Spinal cord (tissue), 10 donors: ENCODE data around the gene CAPN13. TPM values are rescaled to one million over a fixed set of nuclear protein-coding genes. Genes with fewer than 3 reads are reported as not detected.
A peak's percentile ranks its signal among the peaks of the same experiment; 100 is the strongest.

Source experiments
- DNase-seq, 6 donors: peaks; one replicate each; pipeline versions ENCODE4 v3.0.0 to v3.0.0-alpha.2; 2013 to 2015; ENCODE audit warnings: low spot score in 6 of 6, low read depth in 4 of 6
- H3K27ac ChIP-seq: one replicate; pipeline ENCODE4 v1.5.1; 2013; ENCODE audit warnings: low read depth, low read length, control low read depth
- H3K27me3 ChIP-seq: one replicate; pipeline ENCODE4 v1.6.1; 2013; ENCODE audit warnings: low read length; ENCODE audit not compliant: control insufficient read depth, insufficient read depth
- H3K36me3 ChIP-seq: one replicate; pipeline ENCODE4 v1.6.1; 2013; ENCODE audit warnings: low read length; ENCODE audit not compliant: control insufficient read depth, insufficient read depth
- H3K4me1 ChIP-seq: one replicate; pipeline ENCODE4 v1.6.1; 2013; ENCODE audit warnings: low read length; ENCODE audit not compliant: control insufficient read depth, insufficient read depth
- H3K4me3 ChIP-seq: one replicate; pipeline ENCODE4 v1.5.1; 2013; ENCODE audit warnings: low read depth, low read length, control low read depth
- H3K9me3 ChIP-seq: one replicate; pipeline ENCODE4 v1.6.1; 2013; ENCODE audit warnings: low read length; ENCODE audit not compliant: control insufficient read depth, insufficient read depth
- WGBS: methylation state at CpG from one replicate; pipeline ENCODE4 v1.1.5; 2013; ENCODE audit warnings: missing lambda C conversion rate; ENCODE audit not compliant: insufficient coverage; 5-methylcytosine and 5-hydroxymethylcytosine counted together
- polyA plus RNA-seq, 2 donors: library from polyadenylated mRNA; unstranded; fragments of 120-200 nt; gene quantifications; one replicate each; pipeline ENCODE4 v1.2.1, GENCODE V29; 2013; ENCODE audit not compliant: insufficient read length in 2 of 2
- total RNA-seq, 2 donors: library from RNA; depleted of rRNA in 1 of 2; stranded (reverse); fragments of 120-200 nt in 1 of 2; fragments of >200 nt in 1 of 2; gene quantifications; one replicate each; pipeline versions ENCODE4 v1.2.3 to v1.2.4, GENCODE V29; 2013 to 2014
- donor health status: healthy.

Gene CAPN13
- total and polyA plus RNA-seq, 4 donors, result 0.17 to 0.74 (median 0.42) TPM

- no peak for DNase-seq
- Histone ChIP-seq H3K4me1 (no peaks in the 10 kb centered on the region), H3K36me3 (no peaks in the 10 kb centered on the region), H3K9me3 (no peaks in the 10 kb centered on the region), H3K27ac (no peak overlapping the region), H3K27me3 (no peaks in the 10 kb centered on the region), H3K4me3 (no peak overlapping the region)
- WGBS, result 100% methylated on average over 2 of the region's 4 CpGs
These were observed 2.7 kb upstream of the CAPN13 start for GRCh38 chr2:30809938-30810337.

- no peak for DNase-seq
- H3K36me3 ChIP-seq, result no peaks in the 10 kb centered on the region
- H3K27me3 ChIP-seq, result no peaks in the 10 kb centered on the region
- H3K4me3 ChIP-seq, result no peak overlapping the region
- no peak overlapping the region for H3K27ac ChIP-seq
- no peaks in the 10 kb centered on the region for H3K9me3 ChIP-seq
- WGBS, result 78% methylated on average over 4 of the region's 4 CpGs
- no peaks in the 10 kb centered on the region for H3K4me1 ChIP-seq
These were observed 1.4 kb upstream of the CAPN13 start for GRCh38 chr2:30808695-30809094.

DNA sequence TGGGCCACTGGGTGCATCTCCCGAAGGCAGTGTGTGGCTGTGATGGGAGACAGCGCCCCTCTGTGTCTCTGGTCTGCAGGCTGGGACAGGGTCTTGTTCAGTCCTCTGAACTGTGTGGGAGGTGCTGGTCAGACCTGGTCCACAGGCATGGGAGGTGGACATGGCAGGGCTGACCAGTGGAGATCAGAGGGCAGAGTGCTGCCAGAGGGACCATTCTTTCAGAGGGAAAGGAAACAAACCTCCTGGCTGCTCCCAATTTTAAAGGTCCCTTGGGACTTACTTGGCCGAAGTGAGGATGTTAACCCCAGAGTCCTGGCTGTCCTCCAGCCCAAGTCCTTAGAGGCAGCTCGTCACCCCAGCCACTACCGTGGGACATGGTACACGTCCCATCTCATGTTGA lies 4.0 kb downstream of the CAPN13 start:
- DNase-seq, result no peak
- H3K4me3 ChIP-seq, result no peak overlapping the region
- H3K4me1 ChIP-seq, result peaks cover 3% of the 10 kb centered on the region
- no peaks in the 10 kb centered on the region for H3K36me3 ChIP-seq
- 75% methylated on average over 6 of the region's 6 CpGs for WGBS
- no peaks in the 10 kb centered on the region for H3K27me3 ChIP-seq
- no peak overlapping the region for H3K27ac ChIP-seq
- no peaks in the 10 kb centered on the region for H3K9me3 ChIP-seq

- WGBS, result 100% methylated on average over 1 of the region's 4 CpGs
- H3K36me3 ChIP-seq, result no peaks in the 10 kb centered on the region
- H3K9me3 ChIP-seq, result no peaks in the 10 kb centered on the region
- DNase-seq, result no peak
- H3K4me1 ChIP-seq, result peaks cover 5% of the 10 kb centered on the region
- no peaks in the 10 kb centered on the region for H3K27me3 ChIP-seq
- H3K4me3 ChIP-seq, result no peak overlapping the region
- no peak overlapping the region for H3K27ac ChIP-seq
These were observed 4.6 kb downstream of the CAPN13 start for GRCh38 chr2:30802611-30803010.

DNA sequence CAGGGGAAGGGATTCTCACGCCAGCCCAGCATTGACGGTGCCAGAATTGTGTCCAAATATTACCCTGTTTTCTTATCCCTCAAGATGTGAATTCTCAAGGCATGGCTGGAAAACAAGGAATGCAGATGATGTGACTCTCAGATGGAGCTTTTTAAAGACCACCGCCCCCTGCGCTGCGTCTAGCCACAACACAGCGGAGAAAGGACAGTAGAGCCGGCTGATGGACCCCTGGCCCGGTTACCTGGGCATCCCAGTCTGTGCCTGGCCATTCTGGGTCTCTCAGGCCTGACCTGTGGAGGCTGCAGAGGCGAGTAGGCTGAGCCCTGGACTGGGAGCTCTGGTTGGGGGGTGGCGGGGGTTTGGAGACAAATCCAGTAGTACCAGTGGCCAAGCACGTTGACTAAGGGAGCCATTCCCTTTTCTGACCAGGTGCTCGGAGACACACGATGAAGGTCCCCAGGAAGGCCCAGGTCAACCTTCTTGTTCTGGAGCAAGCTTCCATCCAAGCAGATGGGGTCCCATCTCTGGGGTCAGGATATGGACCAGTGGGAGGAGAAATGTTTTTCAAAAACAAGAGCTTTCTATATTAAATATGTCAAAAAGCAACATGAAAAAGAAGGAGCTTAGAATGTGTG lies 5.3 kb downstream of the CAPN13 start:
- Histone ChIP-seq H3K9me3 (no peaks in the 10 kb centered on the region), H3K4me1 (peaks cover 5% of the 10 kb centered on the region), H3K27ac (no peak overlapping the region), H3K27me3 (no peaks in the 10 kb centered on the region), H3K4me3 (no peak overlapping the region), H3K36me3 (no peaks in the 10 kb centered on the region)
- 96% methylated on average over 13 of the region's 13 CpGs for WGBS
- DNase-seq, result no peak

DNA sequence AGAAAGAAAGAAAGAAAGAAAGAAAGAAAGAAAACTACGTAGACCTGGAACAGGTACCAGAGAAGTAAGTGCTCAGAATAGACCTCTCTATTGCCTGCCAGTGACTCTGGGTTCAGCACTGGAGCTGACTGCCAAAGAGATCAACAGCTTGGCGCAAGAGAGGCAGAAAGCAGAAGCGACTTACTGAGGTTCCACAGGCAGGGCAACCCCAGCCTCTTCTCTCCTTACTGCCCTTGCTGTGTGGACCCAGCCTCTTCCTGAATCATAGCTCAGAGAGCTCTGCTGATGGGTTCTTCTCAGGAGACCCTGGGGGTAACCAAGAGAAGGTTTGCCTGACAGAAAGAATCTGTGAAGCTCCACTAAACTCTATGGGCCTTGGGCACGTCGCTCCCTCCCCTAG lies 7.1 kb downstream of the CAPN13 start:
- no peak overlapping the region for H3K27ac ChIP-seq
- 74% methylated on average over 4 of the region's 5 CpGs for WGBS
- peaks cover 5% of the 10 kb centered on the region for H3K4me1 ChIP-seq
- no peak overlapping the region for H3K4me3 ChIP-seq
- no peaks in the 10 kb centered on the region for H3K27me3 ChIP-seq
- no peak for DNase-seq
- no peaks in the 10 kb centered on the region for H3K36me3 ChIP-seq
- no peaks in the 10 kb centered on the region for H3K9me3 ChIP-seq

DNA sequence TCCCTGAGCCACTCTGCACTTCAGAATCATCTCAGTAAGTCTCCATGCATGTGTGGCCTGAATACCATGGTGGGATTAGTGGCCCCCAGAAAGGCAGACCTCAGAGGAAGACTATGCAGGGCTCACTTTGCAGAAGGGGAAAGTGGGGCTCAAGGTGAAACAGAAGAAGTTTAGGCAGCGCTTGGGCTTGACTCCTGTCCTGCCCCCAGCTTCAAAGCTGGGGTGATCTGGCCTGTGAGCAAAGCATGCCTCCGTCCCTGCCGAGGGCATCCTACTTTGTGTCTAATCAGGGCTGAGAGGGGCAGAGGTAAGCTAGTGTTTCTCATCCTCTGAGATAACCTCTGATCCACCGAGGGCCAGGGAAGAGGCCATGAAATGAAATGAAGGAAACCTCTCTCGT lies 7.9 kb downstream of the CAPN13 start:
- Histone ChIP-seq H3K27me3 (no peaks in the 10 kb centered on the region), H3K4me1 (peaks cover 5% of the 10 kb centered on the region), H3K27ac (no peak overlapping the region), H3K9me3 (no peaks in the 10 kb centered on the region), H3K4me3 (no peak overlapping the region), H3K36me3 (no peaks in the 10 kb centered on the region)
- DNase-seq, result no peak
- WGBS, result 82% methylated on average over 5 of the region's 5 CpGs

- peaks cover 5% of the 10 kb centered on the region for H3K4me1 ChIP-seq
- no peaks in the 10 kb centered on the region for H3K36me3 ChIP-seq
- H3K27ac ChIP-seq, result peak overlapping the region; percentile 7
- peak; percentile 18 to 97 (median 46) for DNase-seq
- no peaks in the 10 kb centered on the region for H3K9me3 ChIP-seq
- no peaks in the 10 kb centered on the region for H3K27me3 ChIP-seq
- WGBS, result 0% methylated on average over 2 of the region's 6 CpGs
- no peak overlapping the region for H3K4me3 ChIP-seq
These were observed 8.7 kb downstream of the CAPN13 start for GRCh38 chr2:30798536-30798991.

DNA sequence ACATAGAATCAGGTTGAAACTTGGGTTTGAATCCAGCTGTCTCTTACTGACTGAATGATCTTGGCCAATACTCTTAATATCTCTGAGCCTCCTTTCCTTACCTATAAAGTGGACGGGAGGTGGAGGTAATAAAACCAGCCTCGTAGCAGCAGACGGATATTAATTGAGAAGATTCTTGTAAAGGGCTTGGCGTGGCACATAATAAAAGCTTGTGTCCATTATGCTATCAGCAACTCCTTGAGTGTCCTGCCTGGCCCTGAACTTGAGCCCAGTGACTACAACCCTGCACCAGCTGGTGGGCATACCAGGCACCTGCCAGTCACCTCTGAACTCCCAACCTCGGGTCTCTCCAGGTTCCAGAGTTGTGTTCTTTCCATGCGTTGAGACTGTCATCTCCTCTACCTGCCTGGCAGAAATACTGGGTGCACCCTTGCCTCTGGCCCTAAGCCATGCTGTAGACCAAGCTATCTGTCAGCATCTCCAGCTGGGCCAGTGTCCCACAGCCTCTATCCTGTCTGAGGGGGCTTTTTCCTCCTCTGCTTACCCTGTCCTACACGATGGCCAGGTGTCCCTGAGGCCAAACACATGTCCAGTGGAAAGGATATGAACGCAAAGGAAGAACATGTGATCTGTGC lies 9.7 kb downstream of the CAPN13 start:
- DNase-seq, result no peak
- WGBS, result 86% methylated on average over 5 of the region's 8 CpGs
- Histone ChIP-seq H3K27ac (no peak overlapping the region), H3K27me3 (no peaks in the 10 kb centered on the region), H3K36me3 (no peaks in the 10 kb centered on the region), H3K4me3 (no peak overlapping the region), H3K9me3 (no peaks in the 10 kb centered on the region), H3K4me1 (peaks cover 5% of the 10 kb centered on the region)

DNA sequence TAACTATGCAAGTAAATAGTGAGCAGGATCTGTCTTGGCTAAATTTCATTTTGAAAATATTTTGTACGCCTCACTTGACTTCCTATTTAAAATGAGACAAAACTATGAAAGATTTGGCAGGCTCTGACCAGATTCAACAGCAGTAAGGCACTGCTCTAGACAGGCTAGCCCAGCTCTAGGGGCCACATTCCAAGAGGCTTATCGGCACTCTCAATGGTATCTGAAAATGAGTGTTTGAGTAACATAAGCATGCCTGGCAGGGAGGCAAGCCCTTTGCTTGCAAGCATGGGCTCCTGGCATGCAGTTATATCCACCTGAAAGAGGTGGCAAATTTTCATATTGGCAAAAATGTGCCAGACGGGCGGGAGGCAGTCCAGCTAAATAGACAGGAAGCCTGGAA lies 10.5 kb downstream of the CAPN13 start:
- no peak overlapping the region for H3K4me3 ChIP-seq
- H3K36me3 ChIP-seq, result no peaks in the 10 kb centered on the region
- no peaks in the 10 kb centered on the region for H3K27me3 ChIP-seq
- no peaks in the 10 kb centered on the region for H3K9me3 ChIP-seq
- 90% methylated on average over 3 of the region's 4 CpGs for WGBS
- no peak overlapping the region for H3K27ac ChIP-seq
- no peak for DNase-seq
- H3K4me1 ChIP-seq, result peaks cover 5% of the 10 kb centered on the region
